Activated CD4-positive, CD25-positive, alpha-beta regulatory T cell treated with anti-CD3 and anti-CD28 coated beads, Interleukin-2, amount 50 U/mL, for 16 hours (primary cell): ENCODE measurements around the gene LMNTD1.

Experiments used
- DNase-seq: peaks from one replicate; pipeline ENCODE4 v3.0.0-alpha.2; 2020; ENCODE audit warnings: low read depth, low spot score

The LMNTD1 gene

DNA sequence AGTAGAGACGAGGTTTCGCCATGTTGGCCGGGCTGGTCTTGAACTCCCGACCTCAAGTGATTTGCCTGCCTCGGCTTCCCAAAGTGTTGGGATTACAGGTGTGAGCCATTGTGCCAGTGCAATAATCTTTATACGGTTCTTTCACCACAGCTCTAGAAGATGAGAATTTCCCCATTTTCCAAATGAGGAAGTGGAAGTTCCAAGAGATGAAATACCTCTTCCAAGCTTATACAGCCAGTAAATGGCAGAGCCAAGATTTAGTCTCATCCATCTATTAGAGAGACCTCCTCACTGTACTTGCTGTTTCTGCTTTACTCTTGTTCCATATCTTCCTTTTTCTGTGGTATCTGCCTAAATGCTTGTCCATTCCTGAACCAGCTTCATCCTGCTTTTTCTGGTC, 3.1 kb upstream of the LMNTD1 start:
- no peak for DNase-seq

DNA sequence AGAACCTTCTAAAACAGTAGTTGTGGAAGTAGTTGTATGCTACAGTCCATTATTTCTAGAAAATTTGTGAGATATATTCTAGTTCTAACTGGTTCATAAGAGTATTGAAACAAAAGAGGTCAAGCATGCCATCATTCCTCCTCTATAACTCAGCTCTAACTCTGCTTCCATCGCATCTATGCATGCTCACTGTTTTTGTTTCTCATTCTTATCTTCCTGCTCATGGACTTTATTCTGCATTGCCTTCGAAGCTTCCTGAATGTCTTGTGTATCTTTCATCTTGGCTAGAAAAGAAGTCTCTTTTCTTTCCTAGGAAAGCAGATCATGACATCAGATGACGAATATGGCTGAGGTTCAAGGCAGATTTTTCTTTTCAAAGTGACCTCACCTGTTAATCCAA, 402 bp downstream of the LMNTD1 start:
- no peak for DNase-seq

DNA sequence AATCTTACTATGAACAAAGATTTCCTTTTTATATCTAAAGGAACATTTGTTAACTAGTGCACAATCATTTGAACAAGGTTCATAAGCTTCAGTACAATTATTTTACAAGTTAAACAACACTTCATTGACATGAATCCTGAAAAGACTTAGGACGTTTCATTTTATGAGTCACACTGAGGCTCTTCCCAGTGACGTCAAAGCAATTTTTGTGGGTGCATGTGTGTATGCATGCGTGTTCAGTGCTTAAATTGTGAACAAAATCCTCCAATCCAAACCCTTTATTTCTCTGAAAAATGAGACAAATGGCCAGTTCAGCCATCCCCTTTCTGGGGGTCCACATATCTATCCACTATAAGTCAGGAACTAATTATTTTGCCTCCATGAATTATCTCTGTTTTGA, 2.9 kb downstream of the LMNTD1 start:
- DNase-seq, result no peak

DNA sequence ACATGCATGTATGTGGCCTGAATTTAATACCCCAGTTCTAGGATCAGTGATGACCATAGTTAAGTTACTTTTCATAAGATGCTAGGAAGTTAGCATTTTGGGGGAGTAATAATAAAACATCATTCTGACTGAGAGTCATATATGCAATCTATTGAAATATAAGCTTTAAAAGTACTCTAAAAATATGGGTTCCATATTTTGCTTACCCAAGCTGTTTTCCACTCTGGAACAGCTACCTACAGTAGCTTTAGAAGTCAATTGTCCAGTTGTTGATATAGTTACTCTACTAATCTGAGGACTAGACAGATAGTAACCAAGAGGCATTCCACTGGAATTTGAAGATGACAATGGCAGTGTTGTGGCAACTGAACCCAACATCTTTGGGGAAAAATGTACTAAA, 4.0 kb downstream of the LMNTD1 start:
- DNase-seq, result no peak

DNA sequence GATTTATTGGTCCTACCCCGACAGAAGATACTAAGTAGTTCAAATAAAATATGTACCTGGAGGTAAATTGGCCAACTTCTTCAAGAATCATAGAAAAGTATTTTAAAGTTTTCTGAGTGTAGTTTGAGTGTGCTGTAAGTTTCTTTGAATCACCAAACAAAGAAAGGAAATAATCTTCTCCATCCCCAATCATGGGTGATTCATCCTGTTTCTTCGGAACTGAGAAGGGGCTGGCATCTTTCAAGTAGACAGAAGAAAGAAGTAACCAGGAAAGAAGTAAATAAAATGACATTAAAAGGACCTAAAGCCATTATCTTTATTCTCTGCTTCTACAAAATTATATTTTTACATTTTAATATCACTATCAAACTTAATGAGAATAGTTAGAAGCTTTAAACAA, 6.8 kb downstream of the LMNTD1 start:
- no peak for DNase-seq

DNA sequence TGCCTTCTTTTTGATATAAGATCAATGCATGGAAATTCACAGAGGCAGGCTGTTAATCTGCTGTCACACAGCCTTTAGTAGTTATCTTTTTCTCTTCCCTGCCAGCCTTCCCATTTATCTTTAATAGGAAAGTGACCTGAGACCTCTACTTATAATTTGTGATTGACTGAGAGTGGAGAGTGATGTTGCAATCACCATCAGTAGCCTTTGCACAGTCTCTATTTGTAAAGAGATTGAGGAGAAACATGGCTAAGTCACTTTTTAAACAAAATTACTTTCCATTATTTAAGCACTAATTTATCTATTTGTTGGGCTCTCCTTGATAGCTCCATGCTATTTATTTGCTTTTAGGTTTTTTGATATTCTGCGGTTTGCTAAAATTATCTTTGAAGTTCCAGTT, 19.9 kb downstream of the LMNTD1 start:
- no peak for DNase-seq

DNA sequence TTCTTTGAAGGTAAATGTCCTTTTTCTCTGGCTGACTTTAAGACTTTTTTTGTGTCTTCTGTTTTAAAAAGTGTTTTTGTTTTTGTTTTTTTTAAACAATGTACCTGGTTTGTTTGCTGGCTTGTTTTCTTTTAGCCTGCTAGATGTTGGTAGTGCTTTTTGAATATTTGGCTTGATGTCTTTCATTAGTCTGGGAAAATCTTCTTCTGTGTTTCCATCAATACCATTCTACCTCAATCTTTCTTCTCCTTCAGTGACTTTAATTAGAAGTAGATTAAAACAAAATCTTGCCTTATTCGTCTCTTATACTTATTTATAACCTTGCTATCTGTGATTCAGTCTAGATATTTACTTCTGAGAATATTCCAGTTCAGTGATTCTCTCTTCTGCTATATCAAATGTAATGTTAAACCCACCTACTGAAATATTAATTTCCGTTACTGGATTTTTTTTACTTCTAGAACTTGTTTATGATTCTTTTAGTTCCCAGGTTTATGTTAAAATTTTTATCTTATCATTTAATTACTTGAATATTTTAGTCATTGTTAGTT, 21.5 kb downstream of the LMNTD1 start:
- DNase-seq, result no peak

DNA sequence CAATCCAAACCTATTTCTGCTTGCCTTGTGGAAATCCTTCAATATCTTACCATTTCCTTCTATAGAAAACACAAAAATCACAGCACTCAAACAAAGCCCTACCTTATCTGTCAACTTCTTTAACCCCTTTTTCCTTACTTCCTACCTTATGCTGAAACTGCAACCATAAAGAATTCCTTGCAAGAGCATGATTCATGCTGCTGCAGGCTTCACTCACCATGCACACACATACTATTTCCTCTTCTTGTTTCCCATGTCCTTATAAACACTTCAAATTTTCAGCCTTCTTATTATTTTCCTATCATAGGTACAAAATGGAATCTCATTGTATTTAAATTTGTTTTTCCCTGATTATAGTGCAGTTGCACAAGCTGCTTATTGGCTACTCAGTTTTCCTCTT, 23.3 kb downstream of the LMNTD1 start:
- DNase-seq, result no peak

DNA sequence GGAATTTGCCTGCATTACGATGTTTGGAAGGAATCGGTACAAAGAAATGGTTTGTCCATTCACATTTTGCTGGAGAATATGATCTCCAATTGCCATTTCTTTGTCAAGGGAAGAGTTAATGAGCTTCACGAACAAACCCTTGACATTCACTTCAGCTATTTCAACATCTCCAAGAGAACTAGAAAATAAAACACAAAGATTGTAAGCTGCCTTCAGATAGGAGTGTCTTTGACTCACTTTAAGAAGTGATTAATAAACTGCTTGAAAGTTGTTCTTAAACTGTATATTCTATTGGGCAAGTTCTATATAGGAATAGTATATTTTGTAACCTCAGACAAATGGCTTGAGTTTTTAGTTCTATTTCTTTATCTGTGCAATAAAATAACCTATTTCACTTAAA, 26.3 kb downstream of the LMNTD1 start:
- DNase-seq, result no peak

DNA sequence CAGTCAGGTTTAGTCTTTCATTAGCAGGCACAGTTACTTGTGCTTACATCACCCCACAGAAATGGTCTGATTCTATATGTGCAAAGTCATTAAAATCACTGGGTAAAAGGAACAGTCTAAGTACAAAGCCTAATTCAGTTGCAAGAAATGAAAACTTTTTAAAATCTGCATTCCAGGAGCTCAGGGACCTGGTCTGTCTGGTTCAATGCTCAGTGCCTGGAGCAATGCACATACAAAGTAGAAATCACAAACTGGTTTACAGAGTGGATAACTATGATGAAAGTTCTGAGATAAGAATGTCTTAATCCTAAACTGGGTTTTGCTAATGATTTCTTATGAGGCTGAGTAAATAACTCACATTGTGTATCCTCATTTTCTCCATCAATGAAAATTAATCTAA, 28.7 kb downstream of the LMNTD1 start:
- DNase-seq, result no peak

DNA sequence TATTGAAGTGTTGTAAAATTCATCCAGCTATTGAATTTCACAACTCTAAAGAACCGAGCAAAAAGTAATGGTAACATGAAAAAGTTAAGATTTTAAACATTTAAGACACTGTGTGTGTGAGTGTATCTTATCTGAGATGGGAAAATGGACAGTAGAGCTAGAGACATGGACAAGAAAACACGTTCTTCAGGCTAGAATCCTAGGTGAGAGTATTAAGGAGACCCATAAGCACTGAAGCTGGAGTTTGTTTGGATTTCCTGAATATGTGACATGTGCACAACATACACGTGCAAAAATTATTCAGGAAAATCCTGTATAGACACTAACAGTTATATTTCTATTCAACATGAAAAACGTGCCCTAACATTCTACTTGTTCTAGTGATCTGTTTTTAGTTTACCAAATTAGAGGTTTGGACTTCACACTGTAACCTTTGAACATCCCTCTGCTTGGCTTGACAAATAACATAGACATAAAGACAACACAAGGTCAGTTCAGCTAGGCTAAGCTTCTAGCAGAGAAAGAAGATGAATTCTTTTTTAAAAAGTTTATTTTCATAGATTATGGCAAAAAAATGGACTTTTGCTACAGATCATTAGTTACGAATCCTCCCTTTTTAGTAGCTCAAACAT, 31.3 kb downstream of the LMNTD1 start:
- no peak for DNase-seq

DNA sequence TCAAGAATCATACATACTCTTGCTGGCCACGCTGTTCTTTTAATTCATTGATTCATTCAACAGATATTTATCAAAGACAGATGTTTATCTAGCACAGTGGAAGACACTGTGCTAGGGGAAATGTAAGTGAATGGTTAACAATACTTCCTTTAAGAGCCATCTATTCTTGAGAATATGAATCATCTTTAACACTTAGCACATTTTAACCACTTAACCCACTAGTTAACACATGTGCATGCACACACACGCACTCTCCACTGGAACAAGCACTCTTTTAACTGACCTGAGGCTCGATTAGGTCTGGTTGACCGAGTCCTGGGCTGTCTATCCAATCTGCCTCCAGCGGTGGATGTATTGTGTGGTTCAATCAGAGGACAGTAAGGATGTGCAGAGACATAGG, 34.6 kb downstream of the LMNTD1 start:
- no peak for DNase-seq

DNA sequence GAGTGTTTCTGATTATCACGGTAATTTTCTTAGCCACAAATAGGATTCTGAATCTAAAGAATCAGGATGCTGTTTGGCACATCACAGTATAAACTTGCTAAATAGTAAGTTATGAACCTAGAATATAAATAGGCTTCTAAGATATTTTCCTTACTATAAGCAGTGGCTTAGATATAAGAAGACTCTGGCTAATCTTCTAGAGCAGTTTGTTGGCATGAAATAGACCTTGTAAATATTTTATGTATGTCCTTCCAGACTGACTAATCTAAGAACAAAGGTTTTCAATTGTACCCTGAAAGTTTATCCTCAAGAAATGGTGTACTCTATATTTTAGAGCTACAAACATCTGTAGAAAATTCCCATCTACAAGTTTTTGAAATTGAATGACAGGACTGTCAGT, 48.3 kb downstream of the LMNTD1 start:
- DNase-seq, result no peak

DNA sequence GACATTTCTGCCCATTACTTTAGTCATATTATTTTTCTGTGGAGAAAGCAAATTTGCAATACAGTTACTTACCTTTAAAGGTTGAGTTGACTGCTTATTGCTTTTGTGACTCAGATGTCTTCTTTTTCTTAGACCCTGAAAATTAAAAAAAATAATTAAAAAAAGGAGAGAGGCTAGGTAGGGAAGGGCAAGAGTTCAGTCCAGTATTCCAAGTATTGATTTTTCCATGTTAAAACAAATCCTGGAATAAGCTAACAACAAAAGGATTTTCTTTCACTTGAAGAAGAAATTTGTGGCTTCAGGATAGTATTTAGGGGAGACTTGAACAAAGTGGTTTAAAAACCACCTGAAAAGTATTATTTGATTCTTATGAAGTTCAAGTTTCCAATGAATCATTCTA, 49.4 kb downstream of the LMNTD1 start:
- no peak for DNase-seq

DNA sequence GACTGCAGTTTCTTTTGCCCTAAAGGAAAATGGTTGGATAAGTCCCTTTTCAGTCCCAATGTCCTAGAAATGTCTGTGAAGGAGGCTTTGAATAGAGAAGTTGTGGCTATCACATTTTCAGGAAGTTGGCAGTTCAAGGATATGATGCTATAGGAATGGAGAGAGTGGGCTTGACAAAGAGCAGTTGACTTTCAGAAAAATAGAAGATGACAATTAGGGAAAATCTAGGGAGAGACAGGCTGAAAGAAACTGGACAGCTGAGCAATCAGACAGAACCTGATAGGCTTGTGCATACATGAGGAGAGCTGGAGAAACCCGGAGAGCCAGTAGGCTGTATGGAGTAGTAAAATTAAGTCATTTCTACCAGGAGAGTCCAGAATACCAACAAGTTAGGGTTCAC, 50.5 kb downstream of the LMNTD1 start:
- DNase-seq, result no peak

DNA sequence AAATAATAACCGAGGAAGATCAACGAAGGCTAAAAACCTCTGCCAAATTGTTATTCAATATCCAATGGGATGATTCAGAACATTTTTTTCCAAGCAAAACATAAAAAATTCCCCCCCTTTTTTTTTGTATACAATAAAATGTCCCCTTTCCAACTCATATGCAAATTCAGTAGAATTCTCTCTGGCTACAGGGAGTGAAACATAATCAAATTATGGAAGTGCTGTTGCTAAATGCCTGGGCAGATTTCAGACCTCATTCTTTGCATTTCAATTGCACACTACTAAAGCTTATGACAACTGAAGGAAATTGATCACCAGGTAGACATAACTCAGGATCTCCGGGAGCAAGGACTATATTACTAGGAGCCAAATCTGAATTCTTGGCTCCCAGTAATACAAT, 51.0 kb downstream of the LMNTD1 start:
- no peak for DNase-seq

DNA sequence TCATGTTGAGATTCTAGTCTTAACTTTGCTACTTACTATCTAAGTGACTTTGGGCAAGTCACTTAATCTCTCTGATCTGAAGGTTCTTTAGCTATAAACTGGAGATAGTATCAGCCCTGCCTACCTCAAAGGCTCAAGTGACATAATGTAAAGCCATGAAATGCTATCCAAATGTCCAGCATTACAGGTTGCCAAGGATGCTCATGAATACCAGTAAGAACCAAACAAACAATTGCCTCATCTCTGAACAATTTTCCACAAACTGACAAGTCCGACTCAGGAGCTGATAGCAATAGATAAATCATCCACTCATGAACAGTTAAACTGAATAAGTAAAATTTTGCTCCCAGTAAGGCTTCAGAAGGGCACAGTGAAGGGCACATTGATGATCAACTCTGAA, 51.5 kb downstream of the LMNTD1 start:
- no peak for DNase-seq

DNA sequence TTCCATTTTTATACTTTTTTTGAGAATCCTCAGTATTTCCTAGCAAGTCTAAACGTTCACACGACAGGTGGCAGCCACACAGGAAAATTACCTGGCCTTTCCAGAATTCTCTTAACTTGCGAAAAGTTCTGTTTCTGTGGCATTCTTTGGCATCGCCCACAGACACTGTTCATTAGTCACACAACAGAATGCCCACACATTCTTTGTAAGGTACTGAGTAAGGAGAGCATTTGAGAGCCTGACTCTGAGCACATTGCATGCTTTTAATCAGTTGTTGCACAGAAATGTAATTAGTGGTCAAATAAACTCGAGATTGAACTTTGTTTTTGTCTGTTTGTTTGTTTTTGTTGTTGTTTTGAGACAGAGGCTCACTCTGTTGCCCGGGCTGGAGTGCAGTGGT, 52.4 kb downstream of the LMNTD1 start:
- DNase-seq, result no peak

DNA sequence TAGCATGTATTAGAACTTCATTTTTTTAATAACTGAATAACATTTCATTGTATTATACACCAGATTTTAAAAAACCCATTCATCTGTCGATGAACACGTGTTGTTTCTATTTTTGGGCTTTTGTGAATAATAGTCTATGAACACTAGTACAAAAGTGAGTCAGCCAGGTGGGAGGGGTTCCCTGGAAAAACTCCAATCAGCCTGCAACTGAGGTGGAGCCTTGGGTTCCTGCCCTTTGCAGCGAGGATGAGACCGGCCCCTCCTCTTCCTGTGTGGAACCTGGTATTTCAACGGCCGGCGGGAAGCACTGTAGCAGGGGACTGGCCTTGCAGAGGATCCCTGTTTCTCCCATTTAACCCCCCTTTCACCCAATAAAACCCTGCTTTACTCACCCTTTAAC, 56.1 kb downstream of the LMNTD1 start:
- no peak for DNase-seq

DNA sequence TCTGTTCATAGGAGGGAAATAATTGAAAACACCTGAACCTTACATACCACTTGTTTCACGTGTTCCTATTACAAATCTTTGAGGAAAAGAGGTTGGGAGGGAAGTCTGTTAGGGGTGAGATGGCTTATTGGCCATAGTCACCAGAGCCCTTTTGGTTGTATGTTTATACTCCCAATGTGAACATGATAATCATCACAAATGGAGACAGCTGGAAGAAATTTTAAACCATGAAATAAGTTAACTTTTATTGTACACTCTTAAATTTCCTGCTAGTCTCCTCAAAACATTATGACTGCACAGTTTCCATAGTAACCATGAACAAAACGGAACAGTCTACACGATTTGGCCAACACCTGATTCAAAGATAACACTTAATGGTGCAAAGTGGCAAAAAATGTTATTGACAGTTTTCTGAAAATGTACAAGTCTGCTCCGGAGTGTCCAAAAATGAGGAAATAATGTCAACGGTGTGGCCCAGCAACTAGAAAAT, 56.9 kb downstream of the LMNTD1 start:
- no peak for DNase-seq

DNA sequence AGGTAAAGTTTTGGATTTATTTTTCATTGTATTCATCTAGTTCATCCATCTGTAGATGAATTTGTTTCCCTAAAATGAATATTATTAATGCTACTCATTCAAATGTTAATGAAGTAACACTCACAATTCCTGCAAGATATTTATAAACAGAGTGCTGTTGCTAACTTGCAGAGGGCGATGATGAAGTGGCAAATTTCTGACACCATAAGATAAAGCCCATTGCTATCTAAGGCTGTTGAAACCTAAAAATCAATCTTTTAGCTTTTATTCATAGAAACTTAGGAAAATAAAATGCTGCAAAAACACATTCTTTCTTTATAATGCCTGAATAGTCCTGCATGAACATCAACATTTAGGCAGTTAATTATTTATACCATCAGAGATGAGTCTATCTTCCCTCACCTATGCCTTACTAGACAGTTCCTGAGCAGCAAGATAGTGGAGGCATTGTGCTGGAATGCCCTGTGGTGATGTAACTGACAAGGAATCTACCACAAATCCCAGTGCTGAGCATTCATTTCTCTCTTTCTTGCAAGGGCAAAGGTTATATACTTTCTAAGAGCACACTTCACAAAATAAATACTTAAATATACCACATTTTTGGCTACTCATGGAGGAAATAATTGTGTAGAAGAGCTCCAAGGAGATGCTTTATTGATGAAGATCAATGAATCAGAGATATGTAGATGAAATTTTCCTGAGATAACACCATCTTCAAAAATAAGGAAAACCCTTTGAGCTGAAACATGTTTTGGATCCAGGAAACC, 57.6 kb downstream of the LMNTD1 start:
- DNase-seq, result no peak

DNA sequence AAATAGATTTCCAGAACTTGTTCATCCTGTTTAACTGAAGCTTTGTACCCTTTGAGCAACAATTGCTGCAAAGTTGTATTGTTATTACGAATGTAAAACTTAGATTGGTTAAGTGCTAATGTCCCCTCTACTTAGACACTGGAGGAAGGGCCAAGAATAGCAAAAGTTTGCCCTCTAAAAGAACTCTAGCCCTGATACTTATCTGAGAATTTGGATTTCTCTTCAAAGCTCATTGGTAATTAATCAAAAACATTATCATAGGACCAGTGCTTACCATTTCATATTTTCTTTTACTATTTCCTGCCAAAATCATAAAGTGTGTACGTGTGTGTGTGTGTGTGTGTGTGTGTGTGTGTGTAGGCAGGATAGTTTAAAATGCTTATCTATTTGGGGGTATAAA, 58.2 kb downstream of the LMNTD1 start:
- DNase-seq, result no peak

DNA sequence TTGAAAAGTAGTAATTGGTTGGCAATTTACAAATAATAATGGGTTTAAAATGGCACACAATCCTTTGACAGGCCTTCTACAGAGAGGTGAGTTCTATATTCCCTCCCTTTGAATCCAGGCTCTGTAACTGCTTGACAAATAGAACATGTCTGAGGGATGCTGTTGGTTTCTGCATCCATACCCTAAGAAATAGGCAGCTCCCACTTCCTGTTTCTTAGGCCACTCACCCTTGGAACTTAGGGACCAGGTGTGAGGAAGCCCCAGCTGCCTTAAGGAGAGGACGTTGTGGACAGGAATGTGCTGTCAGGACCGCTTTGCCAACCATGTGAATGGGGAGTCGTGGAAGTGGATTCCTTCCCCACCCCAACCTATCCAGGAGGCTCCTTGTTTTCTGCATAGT, 59.4 kb downstream of the LMNTD1 start:
- no peak for DNase-seq
